CD4-positive, CD25-positive, alpha-beta regulatory T cell (primary cell): ENCODE measurements around the gene OGFOD3. TPM values are rescaled to one million over a fixed set of nuclear protein-coding genes. Genes with fewer than 3 reads are reported as not detected.
A peak's percentile ranks its signal among the peaks of the same experiment; 100 is the strongest.
"Not testable (repeated sequence)": the region's sequence is repeated elsewhere in the genome, so short reads cannot be mapped to it uniquely, and the experiment has no call there.

ENCODE experiments used
- ATAC-seq, 2 donors: fragments of 150-1000 bp; cut with Tn5 transposase; one replicate each; pipeline ENCODE4 v1.10.0; 2021; ENCODE audit warnings: low read depth in 2 of 2, moderate number of reproducible peaks in 2 of 2, moderate library complexity in 1 of 2
- DNase-seq, 3 donors: peaks; one replicate each; pipeline versions ENCODE4 v3.0.0 to v3.0.0-alpha.2; 2012 to 2022; ENCODE audit warnings: mixed read lengths in 1 of 3
- H3K27ac ChIP-seq: one replicate; pipeline ENCODE4 v1.7.0; 2013; ENCODE audit warnings: mild to moderate bottlenecking, low read length; ENCODE audit not compliant: insufficient read depth, poor library complexity, severe bottlenecking
- H3K27me3 ChIP-seq: one replicate; pipeline ENCODE4 v1.7.0; 2013; ENCODE audit warnings: low read length; ENCODE audit not compliant: control insufficient read depth, insufficient read depth
- H3K36me3 ChIP-seq: one replicate; pipeline ENCODE4 v1.7.0; 2013; ENCODE audit warnings: mild to moderate bottlenecking, low read length, moderate library complexity; ENCODE audit not compliant: control insufficient read depth, insufficient read depth
- H3K4me1 ChIP-seq: 2 replicates; pipeline ENCODE4 v1.7.0; 2013; ENCODE audit warnings: mild to moderate bottlenecking, low read length; ENCODE audit not compliant: insufficient read depth, control insufficient read depth, poor library complexity, severe bottlenecking
- H3K4me3 ChIP-seq: one replicate; pipeline ENCODE4 v1.7.0; 2013; ENCODE audit warnings: low read depth, mild to moderate bottlenecking, low read length, moderate library complexity
- H3K9me3 ChIP-seq, 2 experiments: 1 replicate in 1 of 2; 2 replicates in 1 of 2; pipeline ENCODE4 v1.7.0; 2013; ENCODE audit warnings: low read length in 2 of 2, mild to moderate bottlenecking in 1 of 2, moderate library complexity in 1 of 2; ENCODE audit not compliant: control insufficient read depth in 2 of 2
- H3K27ac Mint-ChIP-seq, 3 donors: one replicate each; pipeline ENCODE4 v1.8.0; 2020 to 2022; ENCODE audit warnings: mild to moderate bottlenecking in 3 of 3, mixed read lengths in 3 of 3, moderate library complexity in 2 of 3
- H3K27me3 Mint-ChIP-seq: one replicate; pipeline ENCODE4 v1.8.0; 2022; ENCODE audit warnings: mild to moderate bottlenecking, mixed read lengths
- H3K36me3 Mint-ChIP-seq: one replicate; pipeline ENCODE4 v1.8.0; 2020; ENCODE audit warnings: mixed read lengths
- H3K4me1 Mint-ChIP-seq, 4 donors: one replicate each; pipeline ENCODE4 v1.8.0; 2020 to 2022; ENCODE audit warnings: mixed read lengths in 4 of 4, mild to moderate bottlenecking in 1 of 4
- H3K4me3 Mint-ChIP-seq, 4 donors: one replicate each; pipeline ENCODE4 v1.8.0; 2020 to 2022; ENCODE audit warnings: mild to moderate bottlenecking in 4 of 4, mixed read lengths in 4 of 4, moderate library complexity in 3 of 4
- H3K9me3 Mint-ChIP-seq, 7 donors: one replicate each; pipeline ENCODE4 v1.8.0; 2020 to 2022; ENCODE audit warnings: mixed read lengths in 7 of 7, mild to moderate bottlenecking in 3 of 7, moderate library complexity in 2 of 7
- polyA plus RNA-seq, 4 donors: library from polyadenylated mRNA; unstranded; fragments of 300-500 nt; fragmentation: Illumina TruSeq; gene quantifications; one replicate each; pipeline ENCODE4 v1.2.3, GENCODE V29; 2021
- total RNA-seq: library from RNA; stranded (reverse); gene quantifications from one replicate; pipeline ENCODE4 v1.2.3, GENCODE V29; 2022

Gene OGFOD3
- total and polyA plus RNA-seq, 5 donors from 2014 or later = 13.9 to 32.9 (median 22.0) TPM

DNA sequence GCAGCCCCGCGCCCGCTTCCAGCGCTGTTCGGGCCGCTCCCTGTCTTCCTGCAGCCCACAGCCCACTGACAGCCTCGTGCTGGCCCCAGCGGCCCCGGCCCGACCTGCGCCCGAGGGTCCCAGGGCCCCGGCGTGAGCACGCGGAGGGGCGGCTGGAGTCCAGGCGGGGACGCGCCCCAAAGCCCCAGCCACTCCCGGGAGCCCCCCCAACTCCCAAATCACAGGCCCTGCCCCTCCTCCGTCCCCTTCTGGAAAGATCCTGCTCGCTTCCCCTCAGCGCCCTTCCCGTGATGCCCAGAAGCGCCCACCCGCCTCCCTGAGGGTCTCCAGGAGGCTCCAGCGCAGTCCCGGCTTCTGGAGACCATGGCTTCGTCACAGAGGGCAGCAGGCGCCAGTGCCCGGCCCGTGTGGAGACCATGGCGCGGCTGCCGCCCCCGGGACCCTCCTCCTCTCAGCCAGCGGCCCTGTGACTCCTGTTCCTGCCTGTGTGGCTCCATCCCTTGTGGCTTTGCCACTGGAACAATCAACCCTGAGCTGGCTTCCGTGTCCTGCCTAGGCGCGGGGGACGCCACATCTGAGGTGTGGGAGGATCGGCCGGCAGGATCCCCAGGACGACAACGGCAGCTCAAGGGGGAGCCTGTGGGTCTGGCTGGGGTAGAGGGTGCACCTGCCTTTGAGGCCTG, 42.9 kb downstream of the OGFOD3 start:
- DNase-seq (no peak), ATAC-seq (no peak)
- H3K27ac Mint-ChIP-seq = no peak overlapping the region
- H3K4me1 Mint-ChIP-seq = peaks cover 0 to 11% (median 1%) of the 10 kb centered on the region in 4 donors
- Histone ChIP-seq H3K9me3 (no peaks in the 10 kb centered on the region), H3K27ac (no peak overlapping the region), H3K36me3 (no peaks in the 10 kb centered on the region), H3K4me1 (peaks cover 16% of the 10 kb centered on the region), H3K27me3 (no peaks in the 10 kb centered on the region), H3K4me3 (no peak overlapping the region)
- H3K27me3 Mint-ChIP-seq = peaks cover 41% of the 10 kb centered on the region
- H3K9me3 Mint-ChIP-seq = no peaks in the 10 kb centered on the region
- H3K36me3 Mint-ChIP-seq = no peaks in the 10 kb centered on the region
- H3K4me3 Mint-ChIP-seq = no peak overlapping the region

DNA sequence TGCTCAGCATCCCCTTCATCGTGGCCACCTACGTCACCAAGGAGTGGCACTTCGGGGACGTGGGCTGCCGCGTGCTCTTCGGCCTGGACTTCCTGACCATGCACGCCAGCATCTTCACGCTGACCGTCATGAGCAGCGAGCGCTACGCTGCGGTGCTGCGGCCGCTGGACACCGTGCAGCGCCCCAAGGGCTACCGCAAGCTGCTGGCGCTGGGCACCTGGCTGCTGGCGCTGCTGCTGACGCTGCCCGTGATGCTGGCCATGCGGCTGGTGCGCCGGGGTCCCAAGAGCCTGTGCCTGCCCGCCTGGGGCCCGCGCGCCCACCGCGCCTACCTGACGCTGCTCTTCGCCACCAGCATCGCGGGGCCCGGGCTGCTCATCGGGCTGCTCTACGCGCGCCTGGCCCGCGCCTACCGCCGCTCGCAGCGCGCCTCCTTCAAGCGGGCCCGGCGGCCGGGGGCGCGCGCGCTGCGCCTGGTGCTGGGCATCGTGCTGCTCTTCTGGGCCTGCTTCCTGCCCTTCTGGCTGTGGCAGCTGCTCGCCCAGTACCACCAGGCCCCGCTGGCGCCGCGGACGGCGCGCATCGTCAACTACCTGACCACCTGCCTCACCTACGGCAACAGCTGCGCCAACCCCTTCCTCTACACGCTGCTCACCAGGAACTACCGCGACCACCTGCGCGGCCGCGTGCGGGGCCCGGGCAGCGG, 43.6 kb downstream of the OGFOD3 start:
- no peaks in the 10 kb centered on the region for H3K9me3 ChIP-seq
- ATAC-seq (no peak), DNase-seq (no peak)
- Mint-ChIP-seq H3K4me1 (peaks cover 0 to 13% (median 1%) of the 10 kb centered on the region in 4 donors), H3K27ac (no peak overlapping the region), H3K9me3 (no peaks in the 10 kb centered on the region), H3K36me3 (no peaks in the 10 kb centered on the region), H3K27me3 (peaks cover 41% of the 10 kb centered on the region), H3K4me3 (no peak overlapping the region)
- H3K4me1 ChIP-seq = peaks cover 19% of the 10 kb centered on the region
- H3K27ac ChIP-seq = no peak overlapping the region
- H3K4me3 ChIP-seq = no peak overlapping the region
- no peaks in the 10 kb centered on the region for H3K36me3 ChIP-seq
- no peaks in the 10 kb centered on the region for H3K27me3 ChIP-seq

DNA sequence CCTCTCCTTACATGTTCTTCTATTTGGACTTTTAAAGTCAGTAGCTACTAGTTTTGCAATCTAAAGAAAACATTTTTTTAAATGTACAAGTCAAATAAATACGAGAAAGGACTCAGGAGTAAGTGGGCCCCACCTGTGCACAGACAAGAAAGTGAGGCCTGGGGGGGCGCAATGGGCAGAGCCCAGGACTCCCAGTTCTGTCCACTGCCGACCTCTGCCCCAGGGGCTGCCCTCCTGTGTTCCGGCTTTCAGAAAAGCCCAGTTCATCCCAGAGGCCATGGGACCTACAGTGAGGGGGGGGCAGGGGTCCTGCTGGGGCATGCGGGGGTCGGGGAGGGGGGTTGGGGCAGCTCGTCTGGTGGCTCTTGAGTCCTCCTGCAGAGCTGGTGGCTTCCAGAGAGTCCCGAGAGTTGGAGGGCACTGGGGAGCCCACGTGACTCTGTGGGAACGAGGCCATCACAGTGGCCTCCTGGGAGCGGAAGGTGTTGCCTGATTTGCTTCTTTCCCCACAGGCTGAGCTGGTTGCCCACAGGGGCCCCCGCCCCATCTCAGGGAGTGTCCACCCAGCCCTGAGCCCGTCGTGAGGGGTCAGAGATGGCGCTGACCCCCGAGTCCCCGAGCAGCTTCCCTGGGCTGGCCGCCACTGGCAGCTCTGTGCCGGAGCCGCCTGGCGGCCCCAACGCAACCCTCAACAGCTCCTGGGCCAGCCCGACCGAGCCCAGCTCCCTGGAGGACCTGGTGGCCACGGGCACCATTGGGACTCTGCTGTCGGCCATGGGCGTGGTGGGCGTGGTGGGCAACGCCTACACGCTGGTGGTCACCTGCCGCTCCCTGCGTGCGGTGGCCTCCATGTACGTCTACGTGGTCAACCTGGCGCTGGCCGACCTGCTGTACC, 44.4 kb downstream of the OGFOD3 start:
- Mint-ChIP-seq H3K4me3 (no peak overlapping the region), H3K27ac (no peak overlapping the region), H3K36me3 (no peaks in the 10 kb centered on the region), H3K4me1 (peaks cover 0 to 13% (median 1%) of the 10 kb centered on the region in 4 donors), H3K27me3 (peaks cover 43% of the 10 kb centered on the region), H3K9me3 (no peaks in the 10 kb centered on the region)
- Histone ChIP-seq H3K9me3 (no peaks in the 10 kb centered on the region), H3K27me3 (no peaks in the 10 kb centered on the region), H3K4me3 (no peak overlapping the region), H3K27ac (no peak overlapping the region), H3K4me1 (peaks cover 19% of the 10 kb centered on the region), H3K36me3 (no peaks in the 10 kb centered on the region)
- no peak for ATAC-seq
- DNase-seq = no peak

DNA sequence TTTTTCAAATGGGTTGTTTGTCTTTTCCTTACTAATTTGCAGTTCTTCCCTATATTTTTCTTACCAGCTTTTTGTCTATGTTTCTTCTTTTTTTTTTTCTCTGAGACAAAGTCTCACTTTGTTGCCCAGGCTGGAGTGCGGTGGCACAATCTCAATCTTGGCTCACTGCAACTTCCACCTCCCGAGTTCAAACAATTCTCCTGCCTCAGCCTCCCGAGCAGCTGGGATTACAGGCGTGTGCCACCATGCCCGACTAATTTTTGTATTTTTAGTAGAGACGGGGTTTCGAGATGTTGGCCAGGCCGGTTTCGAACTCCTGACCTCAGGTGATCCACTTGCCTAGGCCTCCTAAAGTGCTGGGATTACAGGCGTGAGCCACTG, 45.3 kb downstream of the OGFOD3 start:
- not testable (repeated sequence) for H3K27ac ChIP-seq, H3K9me3 ChIP-seq, H3K27me3 ChIP-seq, H3K36me3 ChIP-seq, H3K4me3 ChIP-seq, H3K36me3 Mint-ChIP-seq, DNase-seq, H3K27ac Mint-ChIP-seq, H3K9me3 Mint-ChIP-seq, ATAC-seq, H3K4me3 Mint-ChIP-seq
- peaks cover 43% of the 10 kb centered on the region for H3K27me3 Mint-ChIP-seq
- peaks cover 19% of the 10 kb centered on the region for H3K4me1 ChIP-seq
- H3K4me1 Mint-ChIP-seq = peaks cover 0 to 13% (median 1%) of the 10 kb centered on the region in 4 donors

DNA sequence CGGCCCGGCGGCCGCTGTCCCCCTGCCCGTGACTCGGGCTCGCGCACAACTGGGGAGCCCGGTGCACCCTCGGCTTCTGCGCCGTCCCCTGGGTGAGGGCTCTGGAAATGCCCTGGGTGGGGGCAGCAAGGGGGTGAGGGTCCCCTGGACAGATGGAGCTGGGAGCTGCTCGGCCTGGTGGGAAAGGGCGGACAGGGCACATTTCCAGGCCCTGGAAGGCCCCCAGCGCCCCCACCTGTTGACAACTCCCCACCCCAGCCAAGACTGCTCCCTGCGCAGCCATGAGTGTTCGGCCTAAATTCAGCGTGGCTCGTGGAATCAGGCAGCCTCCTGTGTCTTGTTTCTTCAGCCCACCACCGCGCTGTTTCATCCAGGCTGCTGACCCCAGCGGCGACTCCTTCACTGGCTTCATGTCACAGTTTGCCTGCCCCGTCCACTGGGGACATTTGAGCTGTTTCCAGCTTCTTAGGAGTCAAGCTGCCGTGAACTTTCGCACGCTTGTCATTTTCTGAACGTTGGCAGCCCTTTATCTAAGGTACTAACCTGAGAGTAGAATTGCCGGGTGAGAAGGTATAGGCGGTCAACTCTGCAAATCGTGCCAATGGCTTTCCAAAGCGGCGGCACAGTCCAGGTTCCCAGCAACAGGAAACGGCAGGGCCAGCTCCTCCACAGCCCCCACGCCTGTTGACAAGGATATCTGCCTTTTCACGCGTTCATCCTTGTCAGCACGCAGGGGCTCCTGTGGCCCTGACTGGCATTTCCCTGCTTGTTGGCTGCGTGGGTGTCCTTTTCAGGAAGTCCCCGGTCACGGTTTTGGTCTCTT, 45.9 kb downstream of the OGFOD3 start:
- H3K27ac ChIP-seq = no peak overlapping the region
- peaks cover 19% of the 10 kb centered on the region for H3K4me1 ChIP-seq
- Mint-ChIP-seq H3K9me3 (no peaks in the 10 kb centered on the region), H3K4me1 (peaks cover 0 to 13% (median 1%) of the 10 kb centered on the region in 4 donors), H3K4me3 (no peak overlapping the region), H3K27ac (no peak overlapping the region), H3K27me3 (peaks cover 39% of the 10 kb centered on the region), H3K36me3 (no peaks in the 10 kb centered on the region)
- no peak overlapping the region for H3K4me3 ChIP-seq
- H3K9me3 ChIP-seq = no peaks in the 10 kb centered on the region
- no peak for DNase-seq
- H3K36me3 ChIP-seq = no peaks in the 10 kb centered on the region
- no peaks in the 10 kb centered on the region for H3K27me3 ChIP-seq
- ATAC-seq = no peak

DNA sequence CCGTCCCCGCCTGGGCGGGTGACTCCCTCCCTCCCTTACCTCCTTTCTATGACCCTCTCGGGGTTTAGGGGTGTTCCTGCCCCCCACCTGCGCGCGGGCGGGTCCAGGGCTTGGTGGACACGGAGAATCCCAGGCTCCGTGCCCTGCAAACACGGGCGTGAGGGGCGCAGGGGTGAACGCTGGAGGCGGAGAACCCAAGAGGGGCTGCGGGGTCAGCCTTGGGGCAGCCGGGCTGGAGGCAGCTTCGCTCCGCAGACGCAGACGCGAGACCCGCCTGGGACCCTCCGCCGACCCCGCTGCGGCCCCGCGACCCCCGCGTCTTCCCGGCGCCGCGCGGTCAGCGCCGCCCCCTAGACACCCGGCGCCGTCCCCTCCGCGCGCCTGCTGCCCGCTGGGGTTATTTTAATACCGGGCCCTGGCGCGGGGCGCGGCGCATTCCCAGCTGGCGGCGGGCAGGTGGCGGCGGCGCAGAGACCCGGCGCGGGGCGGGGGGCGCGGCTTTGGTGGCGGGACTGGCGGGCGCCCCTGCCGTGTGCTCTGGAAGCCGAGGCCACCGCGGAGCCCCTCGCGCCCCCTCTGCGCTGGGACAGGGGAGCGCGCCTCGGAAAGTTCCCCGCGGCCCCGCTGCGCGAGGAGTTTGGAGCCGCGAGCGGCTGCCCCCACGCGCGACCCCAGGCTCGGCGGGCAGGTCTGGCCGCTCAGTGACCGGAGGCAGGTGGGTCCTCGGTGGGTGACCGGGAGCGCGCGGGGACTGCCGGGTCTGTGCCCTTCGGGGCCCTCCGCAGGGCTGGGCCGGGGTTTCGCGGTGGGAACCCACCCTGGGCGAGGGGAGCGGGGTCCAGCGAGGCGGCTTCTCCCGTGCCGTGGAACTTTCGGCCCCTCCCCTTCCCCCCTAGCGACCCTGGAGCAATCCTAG, 46.8 kb downstream of the OGFOD3 start, which contains the start of gene UTS2R:
TSS of gene UTS2R (plus strand) at position 433 of the 916 bp plus-strand sequence. CDS start 2,560 bp downstream, outside the sequence.
- no peaks in the 10 kb centered on the region for H3K9me3 Mint-ChIP-seq
- H3K27ac ChIP-seq = no peak within 1 kb of the TSS
- H3K4me1 ChIP-seq = peaks cover 19% of the 10 kb centered on the region
- no peak within 1 kb of the TSS for H3K4me3 ChIP-seq
- no peaks in the 10 kb centered on the region for H3K9me3 ChIP-seq
- no peaks in the 10 kb centered on the region for H3K36me3 ChIP-seq
- no peak for ATAC-seq
- H3K27me3 Mint-ChIP-seq = peaks cover 40% of the 10 kb centered on the region
- H3K4me3 Mint-ChIP-seq = peak within 1 kb of the TSS in 3 of 4 donors; percentile 15 to 82 (median 78)
- H3K4me1 Mint-ChIP-seq = peaks cover 0 to 13% (median 1%) of the 10 kb centered on the region in 4 donors
- H3K27me3 ChIP-seq = no peaks in the 10 kb centered on the region
- DNase-seq = no peak
- no peaks in the 10 kb centered on the region for H3K36me3 Mint-ChIP-seq
- H3K27ac Mint-ChIP-seq = no peak within 1 kb of the TSS
